Smooth muscle cell (in vitro differentiated cells): Measurements from ENCODE around the gene MED29. TPM values are rescaled to one million over a fixed set of nuclear protein-coding genes. Genes with fewer than 3 reads are reported as not detected.

Experiments used
- DNase-seq: peaks from one replicate; lab custom pipeline; 2025; ENCODE audit not compliant: unreplicated experiment; lab: John Stamatoyannopoulos, UW
- H2AFZ ChIP-seq: fragments of 200-600 bp; sonication (generic); 2 replicates; pipeline ENCODE4 v1.6.0; 2016; ENCODE audit warnings: antibody characterized with exemption, low read depth, mild to moderate bottlenecking
- H3F3A ChIP-seq: fragments of 200-600 bp; sonication (generic); 2 replicates; pipeline ENCODE4 v1.6.0; 2017; ENCODE audit warnings: antibody characterized with exemption, low read depth
- H3K27ac ChIP-seq: fragments of 200-600 bp; sonication (generic); 2 replicates; pipeline ENCODE4 v1.5.1; 2016; ENCODE audit warnings: low read depth, mild to moderate bottlenecking
- H3K27me3 ChIP-seq: fragments of 200-600 bp; sonication (generic); 2 replicates; pipeline ENCODE4 v1.6.1; 2016; ENCODE audit warnings: low read depth, mild to moderate bottlenecking
- H3K36me3 ChIP-seq: fragments of 200-600 bp; sonication (generic); 2 replicates; pipeline ENCODE4 v1.5.1; 2016; ENCODE audit warnings: low read depth
- H3K4me1 ChIP-seq: fragments of 200-600 bp; sonication (generic); 2 replicates; pipeline ENCODE4 v1.5.1; 2016; ENCODE audit warnings: low read depth
- H3K4me2 ChIP-seq: fragments of 200-600 bp; sonication (generic); 2 replicates; pipeline ENCODE4 v1.6.0; 2016; ENCODE audit warnings: mild to moderate bottlenecking
- H3K4me3 ChIP-seq: fragments of 200-600 bp; sonication (generic); 2 replicates; pipeline ENCODE4 v1.5.1; 2016; ENCODE audit warnings: mild to moderate bottlenecking
- H3K79me2 ChIP-seq: fragments of 200-600 bp; sonication (generic); 2 replicates; pipeline ENCODE4 v1.6.0; 2016; ENCODE audit warnings: low read depth, mild to moderate bottlenecking
- H3K9ac ChIP-seq: fragments of 200-600 bp; sonication (generic); 2 replicates; pipeline ENCODE4 v1.6.0; 2016; ENCODE audit warnings: low read depth
- H3K9me3 ChIP-seq: fragments of 200-600 bp; sonication (generic); replicated peaks from 2 replicates; pipeline ENCODE4 v1.5.1; 2016; ENCODE audit warnings: low read depth
- H4K20me1 ChIP-seq: fragments of 200-600 bp; sonication (generic); 2 replicates; pipeline ENCODE4 v1.6.0; 2016; ENCODE audit warnings: low read depth
- WGBS: methylation state at CpG from one replicate; pipeline ENCODE4 v1.1.7; 2016; ENCODE audit warnings: low lambda C conversion rate; 5-methylcytosine and 5-hydroxymethylcytosine counted together
- polyA plus RNA-seq: library from polyadenylated mRNA; unstranded; fragments of >200 nt; fragmentation: Nextera tagmentation; extraction: Ambion mirVana; gene quantifications from 2 replicates; pipeline ENCODE4 v1.2.1, GENCODE V29; 2016
- total RNA-seq: library from RNA; depleted of rRNA; stranded (reverse); fragments of >200 nt; gene quantifications from 2 replicates; pipeline ENCODE4 v1.2.3, GENCODE V29; 2014
- TF ChIP-seq, protein P1 (sequence below): fragments of 200-600 bp; sonication (generic); IDR thresholded peaks from 2 replicates; pipeline ENCODE4 v1.5.1; 2017; ENCODE audit warnings: borderline replicate concordance, mild to moderate bottlenecking, antibody characterized with exemption; ENCODE audit not compliant: insufficient read depth, poor library complexity, severe bottlenecking

MED29 gene
- total and polyA plus RNA-seq, 2 experiments from 2014 or later: 23.0 to 37.7 TPM

GRCh38 chr19:39410017-39410830 is 19.0 kb downstream of the MED29 start:
- no peak for DNase-seq
- WGBS: 8% methylated on average over 13 of the region's 35 CpGs

GRCh38 chr19:39410831-39411080 is 19.6 kb downstream of the MED29 start:
- no peak for DNase-seq
- peaks cover 55% of the 10 kb centered on the region for H3K79me2 ChIP-seq
- peak overlapping the region; percentile 92 for H3K9ac ChIP-seq
- peaks cover 39% of the 10 kb centered on the region for H4K20me1 ChIP-seq
- peak overlapping the region; percentile 95 for H3K27ac ChIP-seq
- H3K4me3 ChIP-seq: peak overlapping the region; percentile 96
- H3K4me2 ChIP-seq: peak overlapping the region; percentile 94
- 81% methylated on average over 1 of the region's 1 CpG for WGBS
- H3K9me3 ChIP-seq: no peaks in the 10 kb centered on the region
- H3K36me3 ChIP-seq: no peaks in the 10 kb centered on the region
- no peak overlapping the region for H2AFZ ChIP-seq
- no peaks in the 10 kb centered on the region for H3K27me3 ChIP-seq
- peaks cover 24% of the 10 kb centered on the region for H3F3A ChIP-seq
- peaks cover 20% of the 10 kb centered on the region for H3K4me1 ChIP-seq
- TF ChIP-seq, protein P1, sequence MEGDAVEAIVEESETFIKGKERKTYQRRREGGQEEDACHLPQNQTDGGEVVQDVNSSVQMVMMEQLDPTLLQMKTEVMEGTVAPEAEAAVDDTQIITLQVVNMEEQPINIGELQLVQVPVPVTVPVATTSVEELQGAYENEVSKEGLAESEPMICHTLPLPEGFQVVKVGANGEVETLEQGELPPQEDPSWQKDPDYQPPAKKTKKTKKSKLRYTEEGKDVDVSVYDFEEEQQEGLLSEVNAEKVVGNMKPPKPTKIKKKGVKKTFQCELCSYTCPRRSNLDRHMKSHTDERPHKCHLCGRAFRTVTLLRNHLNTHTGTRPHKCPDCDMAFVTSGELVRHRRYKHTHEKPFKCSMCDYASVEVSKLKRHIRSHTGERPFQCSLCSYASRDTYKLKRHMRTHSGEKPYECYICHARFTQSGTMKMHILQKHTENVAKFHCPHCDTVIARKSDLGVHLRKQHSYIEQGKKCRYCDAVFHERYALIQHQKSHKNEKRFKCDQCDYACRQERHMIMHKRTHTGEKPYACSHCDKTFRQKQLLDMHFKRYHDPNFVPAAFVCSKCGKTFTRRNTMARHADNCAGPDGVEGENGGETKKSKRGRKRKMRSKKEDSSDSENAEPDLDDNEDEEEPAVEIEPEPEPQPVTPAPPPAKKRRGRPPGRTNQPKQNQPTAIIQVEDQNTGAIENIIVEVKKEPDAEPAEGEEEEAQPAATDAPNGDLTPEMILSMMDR: no peak

More at GRCh38 chr19:39410017-39410830, 19.0 kb downstream of the MED29 start:
- Histone ChIP-seq H3K9me3 (no peaks in the 10 kb centered on the region), H3K27ac (peak overlapping the region; percentile 95), H3F3A (peaks cover 24% of the 10 kb centered on the region), H4K20me1 (peaks cover 34% of the 10 kb centered on the region), H3K79me2 (peaks cover 49% of the 10 kb centered on the region), H3K9ac (peak overlapping the region; percentile 92), H3K36me3 (no peaks in the 10 kb centered on the region), H3K27me3 (no peaks in the 10 kb centered on the region), H2AFZ (no peak overlapping the region), H3K4me1 (peaks cover 17% of the 10 kb centered on the region), H3K4me3 (peak overlapping the region; percentile 96), H3K4me2 (peak overlapping the region; percentile 94)
- TF ChIP-seq, protein P1: no peak

DNA sequence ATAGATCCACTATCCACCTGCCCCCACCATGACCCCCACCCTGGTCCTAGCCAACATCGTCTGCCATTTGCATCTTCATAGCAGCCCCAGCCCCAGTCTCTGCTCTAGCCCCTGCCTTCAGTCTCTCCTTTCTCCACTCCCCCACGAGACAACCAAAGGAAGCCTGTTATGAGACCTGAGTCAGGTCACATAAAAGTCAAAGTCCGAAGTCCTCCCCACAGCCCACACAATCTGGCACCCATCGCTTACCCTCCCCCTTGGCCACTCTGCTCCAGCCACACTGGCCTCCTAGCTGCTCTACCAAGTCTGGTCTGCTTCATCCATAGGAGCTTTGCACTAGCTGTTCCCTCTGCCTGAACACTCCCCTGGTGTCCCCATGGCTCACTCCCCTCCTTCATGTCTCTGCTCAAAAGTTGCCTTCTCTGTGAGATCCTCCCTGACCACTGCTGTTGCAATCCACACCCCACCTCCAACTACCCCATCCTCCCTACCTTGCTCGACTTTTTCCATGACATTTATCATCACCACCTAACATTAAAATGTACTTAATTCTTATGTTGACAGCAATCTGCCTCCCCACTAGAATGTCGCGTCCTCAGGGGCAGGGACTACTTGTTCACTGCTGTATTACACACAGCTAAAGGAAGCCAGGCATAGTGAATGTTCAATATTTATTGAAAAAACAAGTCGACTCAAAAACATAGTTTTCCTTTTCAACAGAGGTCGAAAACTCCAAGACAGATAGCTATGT is 20.1 kb downstream of the MED29 start:
- H3K9me3 ChIP-seq: no peaks in the 10 kb centered on the region
- peaks cover 60% of the 10 kb centered on the region for H3K79me2 ChIP-seq
- DNase-seq: no peak

More for the DNA sequence above, 20.1 kb downstream of the MED29 start:
- Histone ChIP-seq H3K9ac (no peak overlapping the region), H3K4me1 (peaks cover 20% of the 10 kb centered on the region), H3K4me2 (peak overlapping the region; percentile 94), H3K27me3 (no peaks in the 10 kb centered on the region), H3K27ac (peak overlapping the region; percentile 95), H2AFZ (no peak overlapping the region), H3K4me3 (peak overlapping the region; percentile 96), H4K20me1 (peaks cover 44% of the 10 kb centered on the region), H3K36me3 (no peaks in the 10 kb centered on the region), H3F3A (peaks cover 24% of the 10 kb centered on the region)
- WGBS: 27% methylated on average over 9 of the region's 9 CpGs
- TF ChIP-seq, protein P1: no peak
